Body of pancreas (tissue), 4 donors: ENCODE data around the gene PTGES2. TPM values are rescaled to one million over a fixed set of nuclear protein-coding genes. Genes with fewer than 3 reads are reported as not detected.

ENCODE experiments used
- ATAC-seq: fragments of 150-250 bp; one replicate; pipeline ENCODE4 v1.9.1; 2016
- DNase-seq, 4 donors: peaks; one replicate each; pipeline ENCODE4 v3.0.0-alpha.2; 2019
- H3K27ac ChIP-seq, 4 donors: fragments of 200-600 bp; sonication (generic); 1 replicate in 3 of 4; 2 replicates in 1 of 4; pipeline versions ENCODE4 v1.5.1 to v1.6.1; 2016 to 2019; ENCODE audit warnings: mild to moderate bottlenecking in 1 of 4, mixed read lengths in 1 of 4, moderate library complexity in 1 of 4
- H3K27me3 ChIP-seq, 2 donors: fragments of 200-600 bp; sonication (generic); one replicate each; pipeline ENCODE4 v1.6.0; 2016; ENCODE audit warnings: mild to moderate bottlenecking in 1 of 2
- H3K36me3 ChIP-seq, 2 donors: fragments of 200-600 bp; sonication (generic); replicated peaks in 1 of 2; 2 replicates each; pipeline ENCODE4 v1.5.1; 2016; ENCODE audit warnings: low read depth in 2 of 2; ENCODE audit not compliant: insufficient read depth in 1 of 2
- H3K4me1 ChIP-seq: fragments of 200-600 bp; sonication (generic); one replicate; pipeline ENCODE4 v1.6.0; 2016
- H3K4me3 ChIP-seq, 2 donors: fragments of 200-600 bp; sonication (generic); 1 replicate in 1 of 2; 2 replicates in 1 of 2; pipeline ENCODE4 v1.5.1; 2016 to 2019
- H3K9me3 ChIP-seq, 3 donors: fragments of 200-600 bp; sonication (generic); 1 replicate in 2 of 3; 2 replicates in 1 of 3; pipeline ENCODE4 v1.5.1; 2016
- POLR2A ChIP-seq, 3 donors: fragments of 450-650 bp; IDR thresholded peaks; one replicate each; pipeline ENCODE4 v1.6.1; 2016; ENCODE audit warnings: antibody characterized with exemption in 3 of 3, mild to moderate bottlenecking in 2 of 3
- WGBS, 2 donors: methylation state at CpG; one replicate each; pipeline ENCODE4 v1.1.5; 2017; 5-methylcytosine and 5-hydroxymethylcytosine counted together
- intact Hi-C: fragments of 100-400 bp; cut with DNase I; formaldehyde crosslinking; loops from one replicate; pipeline ENCODE4 v1.15.1; 2023
- total RNA-seq, 2 donors: library from RNA; depleted of rRNA; stranded (reverse); fragments of >200 nt; gene quantifications; one replicate each; pipeline ENCODE4 v1.1.0, GENCODE V29; 2016
- TF ChIP-seq, protein P1 (sequence below), 7 experiments: fragments of 450-650 bp in 4 of 7; fragments of 200-600 bp in 3 of 7; sonication (generic) in 3 of 7; IDR thresholded peaks; one replicate each; pipeline ENCODE4 v1.5.1; 2016 to 2019; ENCODE audit warnings: antibody characterized with exemption in 7 of 7

Gene PTGES2
- total RNA-seq, 2 donors from 2014 or later, result 55.8 to 145 TPM

DNA sequence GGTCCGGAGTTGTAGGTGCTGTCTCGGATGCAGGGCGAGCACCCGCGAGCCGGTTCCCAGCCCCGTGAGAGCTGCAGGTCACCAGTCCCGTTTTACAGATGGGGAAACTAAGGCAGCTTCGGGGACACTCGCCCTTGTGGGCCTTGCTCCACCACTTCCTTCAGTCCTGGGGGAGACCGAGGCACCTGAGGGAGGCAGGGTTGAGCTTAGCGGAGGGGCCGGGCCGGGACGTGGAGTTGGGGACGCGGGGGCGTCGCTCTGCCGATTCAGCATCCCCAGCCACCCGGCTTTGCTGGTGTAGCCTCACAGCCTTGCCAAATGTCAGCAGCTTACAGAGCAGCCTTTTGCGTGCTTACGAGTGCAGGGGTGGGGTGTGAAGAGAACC lies 33.1 kb upstream of the PTGES2 start:
- Histone ChIP-seq H3K27ac (peak overlapping the region; percentile 50 to 80 (median 67)), H3K4me3 (peak overlapping the region; percentile 26 to 65), H3K36me3 (peaks cover 0 to 4% of the 10 kb centered on the region in 2 donors), H3K9me3 (no peaks in the 10 kb centered on the region), H3K27me3 (no peaks in the 10 kb centered on the region), H3K4me1 (peaks cover 32% of the 10 kb centered on the region)
- DNase-seq (peak in 3 of 4 donors; percentile 22 to 33 (median 26)), ATAC-seq (no peak)
- intact Hi-C loops, result no loop called here
- 0% methylated on average over 3 to 23 of the region's 23 CpGs for WGBS, 2 donors
- TF ChIP-seq, protein P1, sequence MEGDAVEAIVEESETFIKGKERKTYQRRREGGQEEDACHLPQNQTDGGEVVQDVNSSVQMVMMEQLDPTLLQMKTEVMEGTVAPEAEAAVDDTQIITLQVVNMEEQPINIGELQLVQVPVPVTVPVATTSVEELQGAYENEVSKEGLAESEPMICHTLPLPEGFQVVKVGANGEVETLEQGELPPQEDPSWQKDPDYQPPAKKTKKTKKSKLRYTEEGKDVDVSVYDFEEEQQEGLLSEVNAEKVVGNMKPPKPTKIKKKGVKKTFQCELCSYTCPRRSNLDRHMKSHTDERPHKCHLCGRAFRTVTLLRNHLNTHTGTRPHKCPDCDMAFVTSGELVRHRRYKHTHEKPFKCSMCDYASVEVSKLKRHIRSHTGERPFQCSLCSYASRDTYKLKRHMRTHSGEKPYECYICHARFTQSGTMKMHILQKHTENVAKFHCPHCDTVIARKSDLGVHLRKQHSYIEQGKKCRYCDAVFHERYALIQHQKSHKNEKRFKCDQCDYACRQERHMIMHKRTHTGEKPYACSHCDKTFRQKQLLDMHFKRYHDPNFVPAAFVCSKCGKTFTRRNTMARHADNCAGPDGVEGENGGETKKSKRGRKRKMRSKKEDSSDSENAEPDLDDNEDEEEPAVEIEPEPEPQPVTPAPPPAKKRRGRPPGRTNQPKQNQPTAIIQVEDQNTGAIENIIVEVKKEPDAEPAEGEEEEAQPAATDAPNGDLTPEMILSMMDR (IDR thresholded peaks at IDR 0.05), result no peak
- no peak for TF ChIP-seq POLR2A (IDR thresholded peaks at IDR 0.05)

DNA sequence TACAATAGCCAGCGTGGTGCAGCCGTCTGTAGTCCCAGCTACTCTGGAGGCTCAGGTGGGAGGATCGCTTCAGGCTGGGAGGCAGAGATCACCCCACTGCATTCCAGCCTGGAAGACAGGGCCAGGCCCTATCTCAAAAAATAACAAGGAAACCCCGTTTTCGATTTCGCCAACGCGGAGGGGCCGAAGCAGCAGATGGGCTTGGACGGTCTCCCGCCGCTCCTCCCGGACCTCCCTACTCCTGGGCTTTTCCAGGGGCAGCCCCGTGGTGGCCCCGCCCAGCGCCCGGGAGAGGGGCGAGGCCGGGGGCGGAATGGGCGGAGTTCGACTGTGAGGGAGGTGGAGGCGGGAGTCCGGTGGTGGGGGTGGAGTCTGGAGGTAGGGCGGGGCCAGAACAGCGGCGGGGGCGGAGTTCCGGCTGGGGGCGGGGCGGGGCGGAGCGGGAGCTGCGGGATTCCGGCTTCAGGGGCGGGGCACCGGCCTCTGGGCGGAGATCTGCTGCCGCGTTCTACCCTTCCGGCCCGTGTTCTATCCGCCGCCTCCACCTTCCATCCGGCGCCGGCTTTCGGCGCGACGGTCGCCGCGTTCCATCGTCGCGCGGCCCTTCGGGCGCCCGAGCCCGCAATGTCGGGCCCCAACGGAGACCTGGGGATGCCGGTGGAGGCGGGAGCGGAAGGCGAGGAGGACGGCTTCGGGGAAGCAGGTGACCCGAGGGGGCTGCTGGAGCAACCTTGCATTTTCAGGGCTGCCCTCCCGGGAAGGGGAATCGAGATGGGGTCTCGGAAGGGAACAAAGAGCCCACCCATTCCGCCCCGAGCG lies 32.5 kb upstream of the PTGES2 start, which contains the start of gene BBLN:
TSS of gene BBLN (plus strand) at position 482 of the 819 bp plus-strand sequence. CDS start at position 625, 143 bp downstream.
- intact Hi-C loops, result no loop called here
- Histone ChIP-seq H3K27me3 (no peaks in the 10 kb centered on the region), H3K4me1 (peaks cover 32% of the 10 kb centered on the region), H3K9me3 (no peaks in the 10 kb centered on the region), H3K4me3 (peak within 1 kb of the TSS; percentile 26 to 65), H3K36me3 (peaks cover 0 to 4% of the 10 kb centered on the region in 2 donors), H3K27ac (peak within 1 kb of the TSS; percentile 50 to 80 (median 67))
- TF ChIP-seq, protein P1 (IDR thresholded peaks at IDR 0.05), result no peak
- TF ChIP-seq POLR2A (IDR thresholded peaks at IDR 0.05), result peak; percentile 59 to 80 (median 78)
- 0 to 1% methylated on average over 3 to 73 of the region's 77 CpGs for WGBS, 2 donors
- peak; percentile 93 for ATAC-seq
- DNase-seq, result peak; percentile 94 to 96 (median 96)

DNA sequence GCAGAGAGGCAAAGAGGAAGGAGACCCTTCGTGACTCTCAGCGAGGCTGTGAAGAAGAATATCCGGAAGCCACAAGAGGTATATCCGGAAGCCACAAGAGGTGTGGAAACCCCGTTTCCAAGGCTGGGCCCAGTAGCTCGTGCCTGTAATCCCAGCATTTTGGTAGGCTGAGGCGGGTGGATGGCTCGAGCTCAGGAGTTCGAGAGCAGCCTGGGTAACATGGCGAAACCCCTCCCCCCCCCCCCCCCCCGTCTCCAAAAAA lies 31.9 kb upstream of the PTGES2 start:
- H3K4me3 ChIP-seq, result no peak overlapping the region
- peaks cover 0 to 4% of the 10 kb centered on the region in 2 donors for H3K36me3 ChIP-seq
- H3K27me3 ChIP-seq, result no peaks in the 10 kb centered on the region
- H3K4me1 ChIP-seq, result peaks cover 32% of the 10 kb centered on the region
- TF ChIP-seq, protein P1 (IDR thresholded peaks at IDR 0.05), result no peak
- no peak for TF ChIP-seq POLR2A (IDR thresholded peaks at IDR 0.05)
- WGBS, 2 donors, result 31 to 73% methylated on average over 8 to 11 of the region's 11 CpGs
- H3K9me3 ChIP-seq, result no peaks in the 10 kb centered on the region
- ATAC-seq (no peak), DNase-seq (no peak)
- intact Hi-C loops, result no loop called here
- peak overlapping the region in 3 of 4 donors; percentile 22 to 80 (median 77) for H3K27ac ChIP-seq

DNA sequence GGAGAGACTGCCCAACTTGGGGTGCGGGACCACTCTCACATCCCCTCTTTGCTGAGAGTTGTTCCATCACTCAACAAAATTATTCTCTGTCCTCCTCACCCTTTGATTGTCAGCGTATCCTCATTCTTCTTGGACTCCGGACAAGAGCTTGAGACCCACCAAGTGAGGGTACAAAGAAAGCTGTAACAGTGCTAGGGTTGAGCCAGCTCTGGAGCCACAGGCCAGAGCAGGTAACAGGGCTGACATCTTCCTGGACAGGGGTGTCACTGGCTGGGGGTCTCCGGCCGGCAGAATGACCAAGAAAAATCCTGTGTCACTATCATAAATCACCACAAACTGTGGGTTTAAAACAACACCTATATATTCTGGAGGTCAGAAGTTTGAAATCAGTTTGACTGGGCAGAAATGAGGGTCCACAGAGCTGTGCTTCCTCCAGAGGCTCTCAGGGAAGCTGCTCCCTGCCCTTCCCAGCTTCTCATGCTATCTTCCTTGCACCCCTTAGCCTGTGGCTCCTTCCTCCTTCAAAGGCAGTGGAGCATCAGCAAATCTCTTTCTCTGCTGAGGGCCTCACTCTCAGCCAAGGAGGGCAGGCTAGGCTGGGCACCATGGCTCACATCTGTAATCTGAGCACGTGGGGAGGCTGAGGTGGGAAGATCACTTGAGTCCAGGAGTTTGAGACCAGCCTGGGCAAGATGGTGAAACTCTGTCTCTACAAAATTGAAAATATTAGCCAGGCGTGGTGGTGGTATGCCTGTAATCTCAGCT lies 28.4 kb upstream of the PTGES2 start:
- Histone ChIP-seq H3K36me3 (no peaks in the 10 kb centered on the region), H3K4me3 (no peak overlapping the region), H3K9me3 (no peaks in the 10 kb centered on the region), H3K27ac (no peak overlapping the region), H3K27me3 (no peaks in the 10 kb centered on the region), H3K4me1 (peaks cover 12% of the 10 kb centered on the region)
- ATAC-seq (no peak), DNase-seq (no peak)
- 69 to 78% methylated on average over 7 of the region's 7 CpGs for WGBS, 2 donors
- intact Hi-C loops, result no loop called here
- no peak for TF ChIP-seq POLR2A (IDR thresholded peaks at IDR 0.05)
- TF ChIP-seq, protein P1 (IDR thresholded peaks at IDR 0.05), result no peak
